NCI-H1105 treated with DMSO at 0.1 percent for 48 hours (cell line): ENCODE data around the gene XNDC1N.

Experiments
- DNase-seq: peaks from one replicate; lab custom pipeline; 2025; lab: John Stamatoyannopoulos, UW

The XNDC1N gene, protein sequence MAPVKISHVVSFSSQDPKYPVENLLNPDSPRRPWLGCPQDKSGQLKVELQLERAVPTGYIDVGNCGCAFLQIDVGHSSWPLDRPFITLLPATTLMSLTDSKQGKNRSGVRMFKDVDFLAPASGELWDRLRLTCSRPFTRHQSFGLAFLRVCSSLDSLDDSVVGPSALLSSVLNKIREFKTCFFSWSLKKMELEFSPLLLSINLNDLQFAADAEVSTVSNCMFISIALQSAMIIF

GRCh38 chr11:71927820-71928736 is at the start of gene XNDC1N:
TSS of gene XNDC1N (minus strand) at chr11:71928594. CDS start at chr11:71923353, 5,241 bp downstream.
- peak; percentile 96 for DNase-seq

GRCh38 chr11:71977743-71978418 is 49.5 kb upstream of the XNDC1N start:
- peak; percentile 12 for DNase-seq

DNA sequence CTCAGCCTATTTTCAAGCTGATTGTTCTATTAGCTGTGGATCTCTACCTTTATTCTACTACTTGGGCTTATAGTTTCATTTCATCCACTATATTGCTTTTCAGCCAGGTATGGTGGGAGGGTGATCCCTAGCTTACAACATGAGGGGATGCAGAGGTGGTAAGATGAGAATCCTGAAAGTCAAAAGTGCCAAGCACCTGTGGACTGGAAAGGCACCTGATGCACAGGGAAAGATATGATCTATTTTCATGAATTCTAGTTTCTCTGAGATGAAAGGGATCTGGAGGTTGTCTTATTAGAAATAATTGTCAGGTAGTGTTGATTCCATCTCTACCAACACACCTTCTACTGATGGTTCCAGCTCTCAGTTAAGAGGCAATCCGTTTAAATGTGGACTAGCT is 48.7 kb upstream of the XNDC1N start:
- no peak for DNase-seq

GRCh38 chr11:71976551-71976950 is 48.2 kb upstream of the XNDC1N start:
- DNase-seq: no peak

GRCh38 chr11:71971680-71972079 is 43.3 kb upstream of the XNDC1N start:
- no peak for DNase-seq

- DNase-seq: no peak
Observed at GRCh38 chr11:71964641-71965040, 36.2 kb upstream of the XNDC1N start.

GRCh38 chr11:71963468-71963867 is 35.1 kb upstream of the XNDC1N start:
- DNase-seq: no peak

GRCh38 chr11:71962428-71963038 is 34.1 kb upstream of the XNDC1N start:
- DNase-seq: no peak

DNA sequence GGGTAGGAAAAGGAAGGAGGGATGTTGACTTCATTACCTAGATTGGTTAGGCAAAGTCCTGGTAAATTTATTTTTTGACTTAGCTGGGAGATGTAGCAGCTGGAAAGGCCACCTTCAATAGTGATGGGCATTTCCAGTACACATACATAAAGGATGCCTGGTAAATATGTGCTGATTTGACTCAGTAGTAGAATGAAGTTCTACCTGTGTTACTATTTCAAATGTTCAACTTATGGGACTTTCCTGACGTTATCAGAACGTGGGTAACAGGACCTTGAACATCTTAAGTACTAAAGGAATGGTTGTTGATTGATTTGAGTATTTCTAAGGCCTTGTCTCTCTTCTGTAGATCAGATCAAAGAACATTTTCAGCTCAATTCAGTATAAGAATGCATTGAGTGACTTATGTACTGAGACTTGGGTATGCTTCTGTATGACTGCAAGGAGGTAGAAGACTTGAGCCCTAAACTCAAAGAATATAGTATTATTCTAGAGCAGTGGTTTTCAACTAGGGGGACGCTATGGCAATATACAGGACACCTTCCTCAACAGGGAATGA is 27.6 kb upstream of the XNDC1N start:
- DNase-seq: no peak

DNA sequence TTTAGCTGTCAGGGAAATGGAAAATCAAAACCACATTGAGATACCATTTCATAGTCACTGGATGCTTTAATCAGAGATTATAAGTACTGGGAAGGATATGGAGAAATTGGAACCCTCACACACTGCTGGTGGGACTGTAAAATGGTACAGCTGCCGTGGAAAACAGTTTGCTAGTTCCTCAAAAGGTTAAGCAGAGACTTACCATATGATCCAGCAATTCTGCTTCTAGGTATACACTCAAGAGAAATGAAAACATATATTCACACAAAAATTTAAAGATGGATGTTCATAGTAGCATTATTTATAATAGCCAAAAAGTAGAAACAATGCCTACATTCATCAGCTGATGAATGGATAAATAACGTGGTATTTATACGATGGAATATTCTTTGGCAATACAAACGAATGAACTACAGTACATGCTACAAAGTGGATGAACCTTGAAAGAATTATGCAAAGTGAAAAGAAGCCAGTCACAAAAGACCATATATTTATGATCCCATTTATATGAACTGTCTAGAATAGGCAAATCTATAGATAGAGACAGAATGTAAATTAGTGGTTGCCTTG is 23.4 kb upstream of the XNDC1N start:
- no peak for DNase-seq

DNA sequence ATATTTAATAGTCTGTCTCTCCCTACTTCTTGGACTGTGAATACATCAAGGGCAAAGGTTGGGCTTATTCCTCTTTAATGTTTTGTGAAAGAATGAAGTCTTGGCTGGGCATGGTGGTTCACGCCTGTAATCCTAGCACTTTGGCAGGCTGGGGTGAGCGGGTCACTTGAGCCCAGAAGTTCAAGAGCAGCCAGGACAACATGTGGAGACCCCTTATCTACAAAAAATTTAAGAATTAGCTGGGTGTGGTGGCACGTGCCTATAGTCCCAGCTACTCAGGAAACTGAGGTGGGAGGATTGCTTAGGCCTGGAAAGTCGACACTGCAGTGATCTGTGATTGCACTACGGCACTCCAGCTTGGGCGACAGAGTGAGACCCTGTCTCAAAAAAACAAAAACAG is 20.6 kb upstream of the XNDC1N start:
- no peak for DNase-seq

DNA sequence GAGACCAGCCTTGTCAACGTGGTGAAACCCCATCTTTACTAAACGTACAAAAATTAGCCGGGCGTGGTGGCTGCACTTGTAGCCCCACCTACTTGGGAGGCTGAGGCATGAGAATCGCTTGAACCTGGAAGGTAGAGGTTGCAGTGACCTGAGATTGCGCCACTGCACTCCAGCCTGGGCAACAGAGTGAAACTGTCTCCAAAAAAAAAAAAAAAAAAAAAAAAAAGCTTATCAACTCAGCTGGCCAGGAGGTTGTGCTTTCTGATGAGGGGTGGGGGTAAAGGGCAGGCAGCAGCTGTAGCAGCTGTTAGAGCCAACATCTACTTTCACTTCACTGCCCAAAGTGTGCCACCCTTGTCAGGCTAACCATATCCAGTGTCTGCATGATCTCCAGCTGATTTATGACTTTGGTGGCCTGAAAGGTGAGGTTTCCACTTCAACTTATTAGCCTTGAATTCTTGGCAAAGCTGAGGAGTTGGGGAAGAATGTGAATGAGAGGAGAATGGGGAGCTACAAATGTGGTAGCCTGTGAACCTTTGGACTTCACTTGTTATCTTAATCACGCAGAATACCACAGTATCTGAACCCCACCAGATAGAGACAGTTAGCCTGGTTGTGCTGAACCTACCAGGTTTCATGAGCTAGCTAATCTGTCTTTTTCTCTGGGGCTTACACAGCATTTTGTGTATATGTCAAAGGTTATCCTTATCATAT is 20.1 kb upstream of the XNDC1N start:
- no peak for DNase-seq

- DNase-seq: no peak
Observed at GRCh38 chr11:71947498-71947897, 19.1 kb upstream of the XNDC1N start.

DNA sequence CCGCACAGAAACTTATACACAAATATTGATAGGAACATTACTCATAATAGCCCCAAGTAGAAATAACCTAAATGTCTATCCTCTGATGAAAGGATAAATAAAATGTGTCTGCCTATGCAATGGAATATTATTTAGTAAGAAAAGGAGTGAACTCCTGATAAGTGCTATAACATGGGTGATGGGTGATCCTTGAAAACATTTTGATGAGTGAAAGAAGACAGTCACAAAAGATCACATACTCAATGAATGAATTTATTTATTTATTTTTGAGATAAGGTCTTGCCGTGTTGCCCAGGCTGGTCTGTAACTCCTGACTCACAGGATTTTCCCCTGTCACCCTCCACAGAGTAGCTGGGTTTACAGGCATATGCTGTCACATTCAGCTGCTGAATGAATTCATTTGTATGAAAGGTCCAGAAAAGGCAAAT is 17.8 kb upstream of the XNDC1N start:
- DNase-seq: no peak

- DNase-seq: no peak
Observed at GRCh38 chr11:71940561-71941219, 12.3 kb upstream of the XNDC1N start.

DNA sequence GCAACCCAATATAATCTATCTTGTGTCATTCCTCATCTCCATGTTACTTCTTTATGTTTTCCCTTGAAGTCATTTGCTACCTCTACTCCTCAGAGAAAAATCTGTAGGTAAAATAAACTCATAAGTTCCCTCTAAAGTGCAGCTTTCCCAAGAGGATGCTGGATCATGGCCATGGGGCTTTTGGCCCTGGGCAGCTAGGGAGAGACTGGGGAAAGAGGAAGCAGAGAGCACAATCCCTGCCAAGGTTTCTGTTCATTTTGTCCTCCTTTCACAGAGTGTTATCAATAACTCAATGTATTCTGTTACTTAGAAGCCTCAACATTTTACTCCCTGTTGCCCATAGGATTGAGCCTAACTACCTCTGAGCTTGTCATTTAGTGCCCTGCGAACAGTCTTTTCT is 9.4 kb upstream of the XNDC1N start:
- DNase-seq: no peak

GRCh38 chr11:71936825-71937224 is 8.4 kb upstream of the XNDC1N start:
- no peak for DNase-seq

DNA sequence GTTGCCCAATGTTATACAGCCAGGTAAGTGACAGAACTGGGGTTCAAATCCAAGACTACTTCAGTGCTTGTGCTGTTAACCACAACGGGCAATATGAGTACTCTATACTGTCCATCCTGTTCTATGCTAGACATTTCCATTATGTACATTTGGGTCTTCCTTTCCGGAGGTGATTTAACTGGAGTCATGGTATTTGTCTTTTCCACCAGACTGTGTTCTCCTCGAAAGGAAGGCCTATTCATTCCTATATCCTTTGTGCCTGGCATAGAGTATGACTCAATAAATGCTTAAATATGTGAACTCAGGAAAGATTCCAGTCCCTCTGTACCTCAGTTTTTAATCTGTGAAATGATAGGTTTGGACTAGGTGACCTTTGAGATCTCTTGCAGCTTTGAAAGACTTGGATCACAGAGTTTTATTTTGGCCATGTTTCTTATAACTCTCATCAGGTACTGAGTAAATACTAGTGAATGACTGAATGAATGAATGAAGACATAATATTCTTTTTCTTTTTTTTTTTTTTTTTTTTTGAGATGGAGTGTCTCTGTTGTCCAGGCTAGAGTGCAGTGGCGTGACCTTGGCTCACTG is 7.0 kb upstream of the XNDC1N start:
- no peak for DNase-seq

DNA sequence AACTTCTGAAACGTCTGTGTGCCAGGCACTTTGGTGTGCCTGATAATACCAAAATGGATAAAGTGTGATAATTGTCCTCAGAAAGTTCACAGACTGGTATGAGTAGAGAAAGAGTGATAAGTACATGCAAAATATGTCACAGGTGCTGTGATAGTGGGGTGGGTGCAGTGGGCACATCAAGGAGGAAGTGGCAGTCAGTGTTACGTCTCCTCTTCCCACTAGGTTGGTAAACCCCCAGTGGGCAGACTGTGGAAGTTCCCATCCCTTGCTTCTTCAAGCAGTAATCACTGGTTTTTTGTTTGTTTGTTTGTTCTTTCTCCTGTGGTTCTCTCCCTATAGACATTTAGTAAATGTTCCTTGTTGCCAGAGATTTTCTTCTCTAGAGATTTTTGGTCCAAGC is 5.8 kb upstream of the XNDC1N start:
- DNase-seq: no peak
